Sigmoid colon (tissue), 4 donors: ENCODE results near the gene CCDC178.

ENCODE experiments used
- EP300 ChIP-seq, 4 donors: sonication (generic); formaldehyde crosslinking; IDR thresholded peaks; one replicate each; pipeline ENCODE4 v1.6.1; 2017; ENCODE audit warnings: antibody characterized with exemption in 4 of 4
- POLR2A ChIP-seq, 2 donors: fragments of 450-650 bp; IDR thresholded peaks; one replicate each; pipeline ENCODE4 v1.6.1; 2016; ENCODE audit warnings: antibody characterized with exemption in 2 of 2, mild to moderate bottlenecking in 2 of 2, moderate library complexity in 2 of 2
- POLR2AphosphoS5 ChIP-seq, 4 donors: sonication (generic); formaldehyde crosslinking; IDR thresholded peaks; one replicate each; pipeline ENCODE4 v1.6.1; 2017; ENCODE audit warnings: antibody characterized with exemption in 4 of 4
- TF ChIP-seq, protein P1 (sequence below), 4 experiments: fragments of 450-650 bp in 3 of 4; fragments of 200-600 bp in 1 of 4; IDR thresholded peaks; one replicate each; pipeline ENCODE4 v1.5.1; 2016 to 2019; ENCODE audit warnings: antibody characterized with exemption in 4 of 4, mild to moderate bottlenecking in 3 of 4, moderate library complexity in 2 of 4

DNA sequence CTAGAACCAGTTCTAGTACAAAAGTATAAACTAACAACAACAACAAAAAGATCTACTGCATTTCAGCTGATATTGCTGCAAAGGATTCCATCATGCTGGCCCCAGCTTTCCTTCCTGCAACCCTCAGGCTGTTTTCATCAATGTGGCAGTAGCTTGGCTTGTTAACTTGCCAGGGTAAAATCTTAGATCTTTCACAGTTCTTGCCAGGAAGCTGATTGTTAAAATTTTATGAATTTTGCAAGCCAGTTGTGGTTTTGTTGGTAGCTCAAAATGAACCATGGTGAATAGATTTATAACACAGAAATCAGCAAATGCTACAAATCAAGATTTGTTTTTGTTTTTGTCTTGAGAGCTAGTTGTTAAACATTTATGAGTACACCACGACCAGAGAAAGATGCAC lies 19.3 kb downstream of the CCDC178 start:
- TF ChIP-seq, protein P1, sequence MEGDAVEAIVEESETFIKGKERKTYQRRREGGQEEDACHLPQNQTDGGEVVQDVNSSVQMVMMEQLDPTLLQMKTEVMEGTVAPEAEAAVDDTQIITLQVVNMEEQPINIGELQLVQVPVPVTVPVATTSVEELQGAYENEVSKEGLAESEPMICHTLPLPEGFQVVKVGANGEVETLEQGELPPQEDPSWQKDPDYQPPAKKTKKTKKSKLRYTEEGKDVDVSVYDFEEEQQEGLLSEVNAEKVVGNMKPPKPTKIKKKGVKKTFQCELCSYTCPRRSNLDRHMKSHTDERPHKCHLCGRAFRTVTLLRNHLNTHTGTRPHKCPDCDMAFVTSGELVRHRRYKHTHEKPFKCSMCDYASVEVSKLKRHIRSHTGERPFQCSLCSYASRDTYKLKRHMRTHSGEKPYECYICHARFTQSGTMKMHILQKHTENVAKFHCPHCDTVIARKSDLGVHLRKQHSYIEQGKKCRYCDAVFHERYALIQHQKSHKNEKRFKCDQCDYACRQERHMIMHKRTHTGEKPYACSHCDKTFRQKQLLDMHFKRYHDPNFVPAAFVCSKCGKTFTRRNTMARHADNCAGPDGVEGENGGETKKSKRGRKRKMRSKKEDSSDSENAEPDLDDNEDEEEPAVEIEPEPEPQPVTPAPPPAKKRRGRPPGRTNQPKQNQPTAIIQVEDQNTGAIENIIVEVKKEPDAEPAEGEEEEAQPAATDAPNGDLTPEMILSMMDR (IDR thresholded peaks at IDR 0.05) = no peak
- TF ChIP-seq POLR2A (IDR thresholded peaks at IDR 0.05) (no peak), EP300 (IDR thresholded peaks at IDR 0.05) (no peak), POLR2AphosphoS5 (IDR thresholded peaks at IDR 0.05) (no peak)
